Hepatocyte (in vitro differentiated cells): Measurements from ENCODE around the gene LAMA3.

ENCODE experiments used
- CTCF ChIP-seq: fragments of 200-600 bp; sonication (generic); IDR thresholded peaks from 2 replicates; pipeline ENCODE4 v1.5.1; 2016; ENCODE audit warnings: antibody characterized with exemption, mild to moderate bottlenecking; ENCODE audit not compliant: poor library complexity
- EZH2 ChIP-seq: fragments of 200-600 bp; sonication (generic); IDR thresholded peaks from 2 replicates; pipeline ENCODE4 v1.6.1; 2016; ENCODE audit warnings: antibody characterized with exemption, mild to moderate bottlenecking, borderline replicate concordance

GRCh38 chr18:23701544-23702064 lies 12.4 kb downstream of the LAMA3 start:
- no peak for TF ChIP-seq EZH2
- TF ChIP-seq CTCF, result no peak
